ENCODE results near the gene PAX8.

Gene PAX8

GRCh38 chr2:113281910-113282746, 3.4 kb upstream of the PAX8 start:
- Histone ChIP-seq H3K4me3 (no peak overlapping the region), H3K36me3 (ENCODE audit: insufficient read depth, low read length) (no peaks in the 10 kb centered on the region), H3K9me3 (ENCODE audit: low read depth, low read length) (no peaks in the 10 kb centered on the region), H3K9ac (ENCODE audit: insufficient read length) (no peak overlapping the region), H3K27ac (no peak overlapping the region)
- TF ChIP-seq POLR2AphosphoS5 (IDR thresholded peaks at IDR 0.05; ENCODE audit: borderline replicate concordance, low read depth, low read length), result no peak
- no peak for TF ChIP-seq FOXP2 (optimal IDR thresholded peaks at IDR 0.05; ENCODE audit: control extremely low read depth, extremely low read length, insufficient read depth)
- no peak for TF ChIP-seq EZH2 (IDR thresholded peaks at IDR 0.05)
- no peak for DNase-seq (ENCODE audit: low read depth, low spot score)

- DNase-seq (ENCODE audit: low read depth, low spot score), result no peak
- TF ChIP-seq POLR2AphosphoS5 (IDR thresholded peaks at IDR 0.05; ENCODE audit: borderline replicate concordance, low read depth, low read length) (no peak), FOXP2 (optimal IDR thresholded peaks at IDR 0.05; ENCODE audit: control extremely low read depth, extremely low read length, insufficient read depth) (no peak), EZH2 (IDR thresholded peaks at IDR 0.05) (no peak)
- H3K4me3 ChIP-seq, result no peak overlapping the region
- H3K9me3 ChIP-seq (ENCODE audit: low read depth, low read length), result no peaks in the 10 kb centered on the region
- no peak overlapping the region for H3K27ac ChIP-seq
- no peak overlapping the region for H3K9ac ChIP-seq (ENCODE audit: insufficient read length)
- no peaks in the 10 kb centered on the region for H3K36me3 ChIP-seq (ENCODE audit: insufficient read depth, low read length)
Observed at GRCh38 chr2:113278073-113278741, 514 bp downstream of the PAX8 start.

- no peak overlapping the region for H3K4me3 ChIP-seq
Observed at GRCh38 chr2:113277474-113278072, 1.1 kb downstream of the PAX8 start.

GRCh38 chr2:113276761-113277425, 1.8 kb downstream of the PAX8 start:
- Histone ChIP-seq H3K9ac (ENCODE audit: insufficient read length) (no peak overlapping the region), H3K27ac (no peak overlapping the region), H3K9me3 (ENCODE audit: low read depth, low read length) (no peaks in the 10 kb centered on the region), H3K36me3 (ENCODE audit: insufficient read depth, low read length) (no peaks in the 10 kb centered on the region), H3K4me3 (no peak overlapping the region)
- DNase-seq (ENCODE audit: low read depth, low spot score), result no peak
- TF ChIP-seq EZH2 (IDR thresholded peaks at IDR 0.05) (no peak), FOXP2 (optimal IDR thresholded peaks at IDR 0.05; ENCODE audit: control extremely low read depth, extremely low read length, insufficient read depth) (no peak), POLR2AphosphoS5 (IDR thresholded peaks at IDR 0.05; ENCODE audit: borderline replicate concordance, low read depth, low read length) (no peak)

More at GRCh38 chr2:113277474-113278072, 1.1 kb downstream of the PAX8 start:
- Histone ChIP-seq H3K27ac (no peak overlapping the region), H3K36me3 (ENCODE audit: insufficient read depth, low read length) (no peaks in the 10 kb centered on the region), H3K9ac (ENCODE audit: insufficient read length) (no peak overlapping the region), H3K9me3 (ENCODE audit: low read depth, low read length) (no peaks in the 10 kb centered on the region)
- DNase-seq (ENCODE audit: low read depth, low spot score), result no peak
- TF ChIP-seq FOXP2 (optimal IDR thresholded peaks at IDR 0.05; ENCODE audit: control extremely low read depth, extremely low read length, insufficient read depth) (no peak), POLR2AphosphoS5 (IDR thresholded peaks at IDR 0.05; ENCODE audit: borderline replicate concordance, low read depth, low read length) (no peak), EZH2 (IDR thresholded peaks at IDR 0.05) (no peak)

- DNase-seq (ENCODE audit: low read depth, low spot score), result no peak
- Histone ChIP-seq H3K27ac (no peak overlapping the region), H3K36me3 (ENCODE audit: insufficient read depth, low read length) (no peaks in the 10 kb centered on the region), H3K4me3 (no peak overlapping the region), H3K9ac (ENCODE audit: insufficient read length) (no peak overlapping the region), H3K9me3 (ENCODE audit: low read depth, low read length) (no peaks in the 10 kb centered on the region)
- TF ChIP-seq FOXP2 (optimal IDR thresholded peaks at IDR 0.05; ENCODE audit: control extremely low read depth, extremely low read length, insufficient read depth), result no peak
- no peak for TF ChIP-seq EZH2 (IDR thresholded peaks at IDR 0.05)
- no peak for TF ChIP-seq POLR2AphosphoS5 (IDR thresholded peaks at IDR 0.05; ENCODE audit: borderline replicate concordance, low read depth, low read length)
Observed at GRCh38 chr2:113276216-113276760, 2.4 kb downstream of the PAX8 start.

- H3K9ac ChIP-seq (ENCODE audit: insufficient read length), result no peak overlapping the region
- no peaks in the 10 kb centered on the region for H3K36me3 ChIP-seq (ENCODE audit: insufficient read depth, low read length)
- TF ChIP-seq FOXP2 (optimal IDR thresholded peaks at IDR 0.05; ENCODE audit: control extremely low read depth, extremely low read length, insufficient read depth), result no peak
- no peak for TF ChIP-seq POLR2AphosphoS5 (IDR thresholded peaks at IDR 0.05; ENCODE audit: borderline replicate concordance, low read depth, low read length)
- TF ChIP-seq EZH2 (IDR thresholded peaks at IDR 0.05), result no peak
- H3K4me3 ChIP-seq, result no peak overlapping the region
- H3K27ac ChIP-seq, result no peak overlapping the region
- H3K9me3 ChIP-seq (ENCODE audit: low read depth, low read length), result no peaks in the 10 kb centered on the region
- no peak for DNase-seq (ENCODE audit: low read depth, low spot score)
Observed at GRCh38 chr2:113275556-113276215, 3.0 kb downstream of the PAX8 start.

- no peak overlapping the region for H3K4me3 ChIP-seq
- no peak overlapping the region for H3K27ac ChIP-seq
- no peak overlapping the region for H3K9ac ChIP-seq (ENCODE audit: insufficient read length)
- H3K36me3 ChIP-seq (ENCODE audit: insufficient read depth, low read length), result no peaks in the 10 kb centered on the region
- no peak for TF ChIP-seq FOXP2 (optimal IDR thresholded peaks at IDR 0.05; ENCODE audit: control extremely low read depth, extremely low read length, insufficient read depth)
- TF ChIP-seq EZH2 (IDR thresholded peaks at IDR 0.05), result no peak
- no peak for TF ChIP-seq POLR2AphosphoS5 (IDR thresholded peaks at IDR 0.05; ENCODE audit: borderline replicate concordance, low read depth, low read length)
- DNase-seq (ENCODE audit: low read depth, low spot score), result no peak
- no peaks in the 10 kb centered on the region for H3K9me3 ChIP-seq (ENCODE audit: low read depth, low read length)
Observed at GRCh38 chr2:113274432-113274831, 4.3 kb downstream of the PAX8 start.

All from SK-N-MC (cell line).